ENCODE results near the gene CRTC1.

Gene CRTC1

GRCh38 chr19:18666784-18667183 lies 16.7 kb upstream of the CRTC1 start (continued):
- TF ChIP-seq PATZ1 (CRISPR knock-in tag; IDR thresholded peaks at IDR 0.05; ENCODE audit: borderline replicate concordance) (no peak), SNAI2 (CRISPR knock-in tag; IDR thresholded peaks at IDR 0.05) (no peak), ISL1 (CRISPR knock-in tag; IDR thresholded peaks at IDR 0.05) (no peak), TCF4 (CRISPR knock-in tag; IDR thresholded peaks at IDR 0.05; ENCODE audit: borderline replicate concordance) (no peak), ZNF565 (CRISPR knock-in tag; conservative IDR thresholded peaks at IDR 0.05; ENCODE audit: low read depth) (no peak)
- TF ChIP-seq, protein P1, sequence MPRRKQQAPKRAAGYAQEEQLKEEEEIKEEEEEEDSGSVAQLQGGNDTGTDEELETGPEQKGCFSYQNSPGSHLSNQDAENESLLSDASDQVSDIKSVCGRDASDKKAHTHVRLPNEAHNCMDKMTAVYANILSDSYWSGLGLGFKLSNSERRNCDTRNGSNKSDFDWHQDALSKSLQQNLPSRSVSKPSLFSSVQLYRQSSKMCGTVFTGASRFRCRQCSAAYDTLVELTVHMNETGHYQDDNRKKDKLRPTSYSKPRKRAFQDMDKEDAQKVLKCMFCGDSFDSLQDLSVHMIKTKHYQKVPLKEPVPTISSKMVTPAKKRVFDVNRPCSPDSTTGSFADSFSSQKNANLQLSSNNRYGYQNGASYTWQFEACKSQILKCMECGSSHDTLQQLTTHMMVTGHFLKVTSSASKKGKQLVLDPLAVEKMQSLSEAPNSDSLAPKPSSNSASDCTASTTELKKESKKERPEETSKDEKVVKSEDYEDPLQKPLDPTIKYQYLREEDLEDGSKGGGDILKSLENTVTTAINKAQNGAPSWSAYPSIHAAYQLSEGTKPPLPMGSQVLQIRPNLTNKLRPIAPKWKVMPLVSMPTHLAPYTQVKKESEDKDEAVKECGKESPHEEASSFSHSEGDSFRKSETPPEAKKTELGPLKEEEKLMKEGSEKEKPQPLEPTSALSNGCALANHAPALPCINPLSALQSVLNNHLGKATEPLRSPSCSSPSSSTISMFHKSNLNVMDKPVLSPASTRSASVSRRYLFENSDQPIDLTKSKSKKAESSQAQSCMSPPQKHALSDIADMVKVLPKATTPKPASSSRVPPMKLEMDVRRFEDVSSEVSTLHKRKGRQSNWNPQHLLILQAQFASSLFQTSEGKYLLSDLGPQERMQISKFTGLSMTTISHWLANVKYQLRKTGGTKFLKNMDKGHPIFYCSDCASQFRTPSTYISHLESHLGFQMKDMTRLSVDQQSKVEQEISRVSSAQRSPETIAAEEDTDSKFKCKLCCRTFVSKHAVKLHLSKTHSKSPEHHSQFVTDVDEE (CRISPR knock-in tag; IDR thresholded peaks at IDR 0.05) = no peak

DNA sequence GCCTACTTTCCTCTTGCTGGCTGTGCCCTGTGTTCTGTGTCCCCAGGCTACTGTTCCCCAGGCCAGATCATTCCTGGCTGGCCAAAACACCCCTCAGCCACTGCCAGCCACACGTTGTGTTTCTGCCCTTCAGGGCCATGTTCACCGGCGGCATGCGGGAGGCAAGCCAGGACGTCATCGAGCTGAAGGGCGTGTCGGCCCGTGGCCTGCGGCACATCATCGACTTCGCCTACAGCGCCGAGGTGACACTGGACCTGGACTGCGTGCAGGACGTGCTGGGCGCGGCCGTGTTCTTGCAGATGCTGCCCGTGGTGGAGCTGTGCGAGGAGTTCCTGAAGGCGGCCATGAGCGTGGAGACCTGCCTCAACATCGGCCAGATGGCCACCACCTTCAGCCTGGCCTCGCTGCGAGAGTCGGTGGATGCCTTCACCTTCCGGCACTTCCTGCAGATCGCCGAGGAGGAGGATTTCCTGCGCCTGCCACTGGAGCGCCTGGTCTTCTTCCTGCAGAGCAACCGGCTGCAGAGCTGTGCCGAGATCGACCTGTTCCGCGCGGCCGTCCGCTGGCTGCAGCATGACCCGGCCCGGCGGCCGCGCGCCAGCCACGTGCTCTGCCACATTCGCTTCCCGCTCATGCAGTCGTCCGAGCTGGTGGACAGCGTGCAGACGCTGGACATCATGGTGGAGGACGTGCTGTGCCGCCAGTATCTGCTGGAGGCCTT lies 15.8 kb upstream of the CRTC1 start:
- ATAC-seq = no peak
- TF ChIP-seq ZNF70 (CRISPR knock-in tag; IDR thresholded peaks at IDR 0.05) = no peak
- no peak for TF ChIP-seq GLIS3 (CRISPR knock-in tag; IDR thresholded peaks at IDR 0.05)
- no peak for TF ChIP-seq ARNTL (CRISPR knock-in tag; IDR thresholded peaks at IDR 0.05; ENCODE audit: borderline replicate concordance, low read depth)
- no peak for TF ChIP-seq TCF4 (CRISPR knock-in tag; IDR thresholded peaks at IDR 0.05; ENCODE audit: borderline replicate concordance)
- TF ChIP-seq OSR1 (CRISPR knock-in tag; IDR thresholded peaks at IDR 0.05) = no peak

DNA sequence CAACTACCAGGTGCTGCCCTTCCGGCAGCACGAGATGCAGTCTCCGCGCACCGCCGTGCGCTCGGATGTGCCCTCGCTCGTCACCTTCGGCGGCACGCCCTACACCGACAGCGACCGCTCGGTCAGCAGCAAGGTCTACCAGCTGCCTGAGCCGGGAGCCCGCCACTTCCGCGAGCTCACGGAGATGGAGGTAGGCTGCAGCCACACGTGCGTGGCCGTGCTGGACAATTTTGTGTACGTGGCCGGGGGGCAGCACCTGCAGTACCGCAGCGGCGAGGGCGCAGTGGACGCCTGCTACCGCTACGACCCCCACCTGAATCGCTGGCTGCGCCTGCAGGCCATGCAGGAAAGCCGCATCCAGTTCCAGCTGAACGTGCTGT lies 15.2 kb upstream of the CRTC1 start:
- TF ChIP-seq TCF4 (CRISPR knock-in tag; IDR thresholded peaks at IDR 0.05; ENCODE audit: borderline replicate concordance) (no peak), ZNF8 (CRISPR knock-in tag; IDR thresholded peaks at IDR 0.05) (no peak), BACH2 (CRISPR knock-in tag; IDR thresholded peaks at IDR 0.05; ENCODE audit: borderline replicate concordance) (no peak), OSR1 (CRISPR knock-in tag; IDR thresholded peaks at IDR 0.05) (no peak), ZNF565 (CRISPR knock-in tag; conservative IDR thresholded peaks at IDR 0.05; ENCODE audit: low read depth) (no peak), PPARA (CRISPR knock-in tag; IDR thresholded peaks at IDR 0.05; ENCODE audit: borderline replicate concordance) (no peak), ESRRG (CRISPR knock-in tag; IDR thresholded peaks at IDR 0.05) (no peak), SNAI2 (CRISPR knock-in tag; IDR thresholded peaks at IDR 0.05) (no peak), ZC3H10 (CRISPR knock-in tag; IDR thresholded peaks at IDR 0.05) (no peak), ZFP30 (CRISPR knock-in tag; IDR thresholded peaks at IDR 0.05) (no peak), PATZ1 (CRISPR knock-in tag; IDR thresholded peaks at IDR 0.05; ENCODE audit: borderline replicate concordance) (no peak)
- TF ChIP-seq, protein P2, sequence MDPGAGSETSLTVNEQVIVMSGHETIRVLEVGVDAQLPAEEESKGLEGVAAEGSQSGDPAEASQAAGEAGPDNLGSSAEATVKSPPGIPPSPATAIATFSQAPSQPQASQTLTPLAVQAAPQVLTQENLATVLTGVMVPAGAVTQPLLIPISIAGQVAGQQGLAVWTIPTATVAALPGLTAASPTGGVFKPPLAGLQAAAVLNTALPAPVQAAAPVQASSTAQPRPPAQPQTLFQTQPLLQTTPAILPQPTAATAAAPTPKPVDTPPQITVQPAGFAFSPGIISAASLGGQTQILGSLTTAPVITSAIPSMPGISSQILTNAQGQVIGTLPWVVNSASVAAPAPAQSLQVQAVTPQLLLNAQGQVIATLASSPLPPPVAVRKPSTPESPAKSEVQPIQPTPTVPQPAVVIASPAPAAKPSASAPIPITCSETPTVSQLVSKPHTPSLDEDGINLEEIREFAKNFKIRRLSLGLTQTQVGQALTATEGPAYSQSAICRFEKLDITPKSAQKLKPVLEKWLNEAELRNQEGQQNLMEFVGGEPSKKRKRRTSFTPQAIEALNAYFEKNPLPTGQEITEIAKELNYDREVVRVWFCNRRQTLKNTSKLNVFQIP (CRISPR knock-in tag; IDR thresholded peaks at IDR 0.05; ENCODE audit: borderline replicate concordance, low read depth) = no peak
- no peak for ATAC-seq

GRCh38 chr19:18668744-18669523 lies 14.5 kb upstream of the CRTC1 start:
- no peak for ATAC-seq
- no peak for TF ChIP-seq CSRNP3 (CRISPR knock-in tag; IDR thresholded peaks at IDR 0.05)
- TF ChIP-seq CREB5 (CRISPR knock-in tag; IDR thresholded peaks at IDR 0.05; ENCODE audit: low read depth) = no peak
- TF ChIP-seq CSDC2 (CRISPR knock-in tag; IDR thresholded peaks at IDR 0.05) = no peak
- no peak for TF ChIP-seq ZFP30 (CRISPR knock-in tag; IDR thresholded peaks at IDR 0.05)
- TF ChIP-seq PATZ1 (CRISPR knock-in tag; IDR thresholded peaks at IDR 0.05; ENCODE audit: borderline replicate concordance) = no peak
- TF ChIP-seq PPARA (CRISPR knock-in tag; IDR thresholded peaks at IDR 0.05; ENCODE audit: borderline replicate concordance) = no peak
- no peak for TF ChIP-seq ESRRG (CRISPR knock-in tag; IDR thresholded peaks at IDR 0.05)
- no peak for TF ChIP-seq ZNF565 (CRISPR knock-in tag; conservative IDR thresholded peaks at IDR 0.05; ENCODE audit: low read depth)

Measured in SK-N-SH treated with all-trans-retinoic acid at 6 μM for 48 hours (cell line).